HEK293 (cell line): ENCODE measurements around the gene TTC22.

ENCODE experiments used
- CTCF ChIA-PET: fragments of 350-600 bp; formaldehyde crosslinking; extraction: SDS; loops from one replicate; lab custom pipeline; 2021; ENCODE audit warnings: antibody characterized with exemption; lab: Yijun Ruan, JAX
- POLR2A ChIA-PET: fragments of 300-600 bp; formaldehyde crosslinking; extraction: SDS; loops from one replicate; lab custom pipeline; 2020; ENCODE audit warnings: antibody characterized with exemption, inconsistent platforms; lab: Yijun Ruan, JAX
- H3K27ac ChIP-seq: fragments of 200-500 bp; sonication (Bioruptor generic); 2 replicates; pipeline ENCODE4 v1.5.1; 2014; ENCODE audit warnings: low read depth, low read length, control low read depth, inconsistent platforms; ENCODE audit errors: extremely low read depth
- H3K36me3 ChIP-seq, 2 experiments: fragments of 200-500 bp in 1 of 2; sonication (Bioruptor generic) in 1 of 2; 1 replicate in 1 of 2; 2 replicates in 1 of 2; pipeline ENCODE4 v1.5.1; 2014 to 2017; ENCODE audit warnings: inconsistent platforms in 2 of 2, low read length in 2 of 2; ENCODE audit not compliant: control insufficient read depth in 2 of 2, insufficient read depth in 1 of 2
- H3K4me1 ChIP-seq: fragments of 200-500 bp; sonication (Bioruptor generic); 2 replicates; pipeline ENCODE4 v1.5.1; 2014; ENCODE audit warnings: mild to moderate bottlenecking, low read length, inconsistent platforms; ENCODE audit not compliant: control insufficient read depth, insufficient read depth
- H3K4me3 ChIP-seq: 2 replicates; pipeline ENCODE4 v1.5.1; 2011; ENCODE audit warnings: low read depth, mild to moderate bottlenecking, control low read depth, low read length, moderate library complexity
- H3K9me3 ChIP-seq: fragments of 200-500 bp; sonication (Bioruptor generic); 2 replicates; pipeline ENCODE4 v1.5.1; 2014; ENCODE audit warnings: low read depth, low read length, inconsistent platforms; ENCODE audit not compliant: control insufficient read depth, insufficient read depth
- GLIS1 ChIP-seq: fragments of 450-650 bp; formaldehyde crosslinking; IDR thresholded peaks from 2 replicates; pipeline ENCODE4 v1.5.1; 2016; ENCODE audit warnings: missing biosample characterization, missing genetic modification characterization
- OSR2 ChIP-seq: fragments of 450-650 bp; formaldehyde crosslinking; IDR thresholded peaks from 2 replicates; pipeline ENCODE4 v1.5.1; 2016; ENCODE audit warnings: missing biosample characterization, missing genetic modification characterization
- WT1 ChIP-seq: fragments of 450-650 bp; formaldehyde crosslinking; IDR thresholded peaks from 2 replicates; pipeline ENCODE4 v1.5.1; 2016; ENCODE audit warnings: missing biosample characterization, missing genetic modification characterization
- ZIC2 ChIP-seq: fragments of 450-650 bp; formaldehyde crosslinking; IDR thresholded peaks from 2 replicates; pipeline ENCODE4 v1.5.1; 2016; ENCODE audit warnings: missing biosample characterization, missing genetic modification characterization
- ZNF10 ChIP-seq: fragments of 450-650 bp; formaldehyde crosslinking; IDR thresholded peaks from 2 replicates; pipeline ENCODE4 v1.5.1; 2017; ENCODE audit warnings: missing biosample characterization, missing genetic modification characterization
- ZNF211 ChIP-seq: fragments of 450-650 bp; formaldehyde crosslinking; IDR thresholded peaks from 2 replicates; pipeline ENCODE4 v1.5.1; 2016; ENCODE audit warnings: low read depth, missing biosample characterization, missing genetic modification characterization
- ZNF324 ChIP-seq: fragments of 450-650 bp; formaldehyde crosslinking; IDR thresholded peaks from 2 replicates; pipeline ENCODE4 v1.5.1; 2016; ENCODE audit warnings: missing biosample characterization, missing genetic modification characterization
- ZNF391 ChIP-seq: fragments of 450-650 bp; formaldehyde crosslinking; IDR thresholded peaks from 2 replicates; pipeline ENCODE4 v1.5.1; 2016; ENCODE audit warnings: low read depth, missing biosample characterization, missing genetic modification characterization, borderline replicate concordance
- ZNF660 ChIP-seq: fragments of 450-650 bp; IDR thresholded peaks from 2 replicates; pipeline ENCODE4 v1.5.1; 2018; ENCODE audit warnings: missing biosample characterization, mild to moderate bottlenecking, missing genetic modification characterization
- ZNF707 ChIP-seq: fragments of 450-650 bp; formaldehyde crosslinking; IDR thresholded peaks from 2 replicates; pipeline ENCODE4 v1.5.1; 2016; ENCODE audit warnings: missing biosample characterization, missing genetic modification characterization
- TF ChIP-seq, protein P1 (sequence below): fragments of 450-650 bp; formaldehyde crosslinking; IDR thresholded peaks from 2 replicates; pipeline ENCODE4 v1.5.1; 2016; ENCODE audit warnings: missing biosample characterization, missing genetic modification characterization
- TF ChIP-seq, protein P2 (sequence below): fragments of 450-650 bp; formaldehyde crosslinking; IDR thresholded peaks from 2 replicates; pipeline ENCODE4 v1.5.1; 2016; ENCODE audit warnings: missing biosample characterization, missing genetic modification characterization

The TTC22 gene

GRCh38 chr1:54782156-54782555, 19.0 kb downstream of the TTC22 start (continued):
- no peak for TF ChIP-seq ZNF211 (tag by site-specific recombination)

DNA sequence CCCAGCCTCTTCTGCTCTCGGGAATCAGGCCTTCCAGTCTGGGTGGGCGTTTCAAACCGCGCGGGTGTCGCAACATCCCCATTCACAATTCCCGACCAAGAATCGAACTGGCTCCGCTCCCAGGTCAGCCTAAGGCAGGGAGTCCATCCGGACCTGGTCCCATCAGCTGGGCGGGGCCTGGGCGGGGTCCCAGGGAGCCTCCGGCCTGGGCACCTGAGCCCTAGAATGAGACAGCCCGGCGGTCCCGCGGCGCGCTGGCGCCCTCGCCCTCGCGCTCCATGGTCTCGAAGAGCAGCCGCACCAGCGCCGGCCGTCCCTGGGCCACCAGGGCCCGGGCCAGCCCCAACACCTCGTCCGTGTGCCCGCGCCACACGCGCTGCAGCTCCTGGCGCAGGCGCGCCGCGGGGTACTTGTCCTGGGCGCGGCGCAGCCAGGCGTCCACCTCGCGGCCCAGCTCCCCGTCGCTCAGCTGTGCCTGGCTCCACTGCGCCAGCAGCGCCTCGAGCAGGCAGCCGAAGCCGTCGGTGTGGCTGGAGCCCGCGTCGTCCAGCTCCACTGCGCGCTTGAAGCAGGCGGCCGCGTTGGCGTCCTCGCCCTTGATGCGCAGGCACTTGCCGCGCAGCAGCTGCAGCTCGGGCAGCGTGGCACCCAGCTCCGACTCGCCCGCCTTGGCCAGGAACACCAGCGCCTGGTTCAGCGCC, 19.9 kb downstream of the TTC22 start:
- no peak overlapping the region for H3K27ac ChIP-seq
- no peaks in the 10 kb centered on the region for H3K9me3 ChIP-seq
- TF ChIP-seq ZNF707 (tag by site-specific recombination) (no peak), ZNF10 (tag by site-specific recombination) (no peak)
- ChIA-PET CTCF (interaction anchor here (1.2 kb wide), 1 partner anchor 29 kb away, joined by 3 read pairs; no protein-coding TSS in a partner anchor), POLR2A (no interaction called here)
- no peaks in the 10 kb centered on the region for H3K4me1 ChIP-seq
- no peak overlapping the region for H3K4me3 ChIP-seq
- no peaks in the 10 kb centered on the region for H3K36me3 ChIP-seq

GRCh38 chr1:54777431-54777830, 23.7 kb downstream of the TTC22 start:
- no peak overlapping the region for H3K27ac ChIP-seq
- ChIA-PET POLR2A (no interaction called here), CTCF (interaction anchor here (0.7 kb wide), 1 partner anchor 15 kb away, joined by 3 read pairs; no protein-coding TSS in a partner anchor)
- H3K4me3 ChIP-seq = no peak overlapping the region
- H3K9me3 ChIP-seq = no peaks in the 10 kb centered on the region
- no peaks in the 10 kb centered on the region for H3K4me1 ChIP-seq
- no peaks in the 10 kb centered on the region for H3K36me3 ChIP-seq
- TF ChIP-seq ZNF391 (tag by site-specific recombination) (no peak), GLIS1 (0 out of 2 replicates have a peak, but pooled peaks have one; percentile 16)

GRCh38 chr1:54777011-54777410, 24.1 kb downstream of the TTC22 start:
- no peak overlapping the region for H3K4me3 ChIP-seq
- no peak overlapping the region for H3K27ac ChIP-seq
- H3K9me3 ChIP-seq = no peaks in the 10 kb centered on the region
- ChIA-PET CTCF (interaction anchor here (0.6 to 0.7 kb wide), 2 partner anchors 15 to 87 kb away, joined by 3 read pairs; no protein-coding TSS in a partner anchor), POLR2A (no interaction called here)
- no peaks in the 10 kb centered on the region for H3K4me1 ChIP-seq
- TF ChIP-seq ZIC2 (tag by site-specific recombination) (peak; percentile 79), OSR2 (peak; percentile 26; the same call in 1 of the 2 replicates), ZNF660 (tag by site-specific recombination) (no peak), WT1 (tag by site-specific recombination) (peak; percentile 76), GLIS1 (peak; percentile 60), ZNF324 (tag by site-specific recombination) (no peak)
- TF ChIP-seq, protein P1, sequence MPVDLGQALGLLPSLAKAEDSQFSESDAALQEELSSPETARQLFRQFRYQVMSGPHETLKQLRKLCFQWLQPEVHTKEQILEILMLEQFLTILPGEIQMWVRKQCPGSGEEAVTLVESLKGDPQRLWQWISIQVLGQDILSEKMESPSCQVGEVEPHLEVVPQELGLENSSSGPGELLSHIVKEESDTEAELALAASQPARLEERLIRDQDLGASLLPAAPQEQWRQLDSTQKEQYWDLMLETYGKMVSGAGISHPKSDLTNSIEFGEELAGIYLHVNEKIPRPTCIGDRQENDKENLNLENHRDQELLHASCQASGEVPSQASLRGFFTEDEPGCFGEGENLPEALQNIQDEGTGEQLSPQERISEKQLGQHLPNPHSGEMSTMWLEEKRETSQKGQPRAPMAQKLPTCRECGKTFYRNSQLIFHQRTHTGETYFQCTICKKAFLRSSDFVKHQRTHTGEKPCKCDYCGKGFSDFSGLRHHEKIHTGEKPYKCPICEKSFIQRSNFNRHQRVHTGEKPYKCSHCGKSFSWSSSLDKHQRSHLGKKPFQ = 0 out of 2 replicates have a peak, but pooled peaks have one; percentile 16
- TF ChIP-seq, protein P2, sequence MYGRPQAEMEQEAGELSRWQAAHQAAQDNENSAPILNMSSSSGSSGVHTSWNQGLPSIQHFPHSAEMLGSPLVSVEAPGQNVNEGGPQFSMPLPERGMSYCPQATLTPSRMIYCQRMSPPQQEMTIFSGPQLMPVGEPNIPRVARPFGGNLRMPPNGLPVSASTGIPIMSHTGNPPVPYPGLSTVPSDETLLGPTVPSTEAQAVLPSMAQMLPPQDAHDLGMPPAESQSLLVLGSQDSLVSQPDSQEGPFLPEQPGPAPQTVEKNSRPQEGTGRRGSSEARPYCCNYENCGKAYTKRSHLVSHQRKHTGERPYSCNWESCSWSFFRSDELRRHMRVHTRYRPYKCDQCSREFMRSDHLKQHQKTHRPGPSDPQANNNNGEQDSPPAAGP (tag by site-specific recombination) = 0 out of 2 replicates have a peak, but pooled peaks have one; percentile 59
- no peaks in the 10 kb centered on the region for H3K36me3 ChIP-seq
